ENCODE measurements around the gene BIRC2. TPM values are rescaled to one million over a fixed set of nuclear protein-coding genes. Genes with fewer than 3 reads are reported as not detected.
A peak's percentile ranks its signal among the peaks of the same experiment; 100 is the strongest.

BIRC2 gene
- total and polyA plus RNA-seq, 10 of the 15 experiments (the other 5 are each of a cell fraction or from before 2014, with no cell fraction given), result 13.8 to 75.8 (median 26.5) TPM

- peak; percentile 73 for TF ChIP-seq PBX3 (IDR thresholded peaks at IDR 0.05; ENCODE audit: insufficient replicate concordance, low read depth, low read length)
Observed at GRCh38 chr11:102421261-102421660, 74.2 kb downstream of the BIRC2 start (continued).

GRCh38 chr11:102422817-102423712 is 76.1 kb downstream of the BIRC2 start:
- peaks cover 3% of the 10 kb centered on the region; the same call in 2 of the 3 replicates for H3K9me3 ChIP-seq (replicated peaks; ENCODE audit: control insufficient read depth, insufficient read depth, low read length)
- ChIA-PET RAD21 (ENCODE audit: unreplicated experiment) (interaction anchor here (0.9 to 3.6 kb wide), 8 partner anchors 9 to 190 kb away, joined by 3 to 22 read pairs (median 6); no protein-coding TSS in a partner anchor), CTCF (interaction anchor here (0.6 to 3.3 kb wide), 17 partner anchors 9 to 244 kb away, joined by 3 to 18 read pairs (median 5); no protein-coding TSS in a partner anchor), POLR2A (interaction anchor here (0.6 to 2.4 kb wide), 4 partner anchors 10 to 33 kb away, joined by 3 to 9 read pairs (median 5); no protein-coding TSS in a partner anchor), SMC1A (ENCODE audit: uncharacterized antibody, unreplicated experiment) (interaction anchor here (0.8 to 2.9 kb wide), 17 partner anchors 12 to 189 kb away, joined by 3 to 15 read pairs (median 4); no protein-coding TSS in a partner anchor)
- H3K27me3 ChIP-seq (replicated peaks in 1 of 2; ENCODE audit: control insufficient read depth in 2 of 2, insufficient read depth in 2 of 2, low read length in 1 of 2), result no peaks in the 10 kb centered on the region
- H3K4me2 ChIP-seq (ENCODE audit: control insufficient read depth, insufficient read depth), result no peak overlapping the region
- no peak for DNase-seq (ENCODE audit: low read depth, low spot score)
- intact Hi-C loops (cut with micrococcal nuclease; ENCODE audit: unreplicated experiment), result no loop called here
- 69% methylated on average over 4 of the region's 4 CpGs for WGBS (ENCODE audit: insufficient coverage, insufficient replicate concordance, low lambda C conversion rate, missing lambda C conversion rate)
- H3K4me1 ChIP-seq (ENCODE audit: control insufficient read depth, insufficient read depth, low read length), result peaks cover 4% of the 10 kb centered on the region; the same call in 1 of the 2 replicates
- no TSS peak for BruUV-seq (replicated peaks)
- no peak overlapping the region for H2AFZ ChIP-seq (ENCODE audit: control insufficient read depth, low read depth, low read length)
- in situ Hi-C loops (cut with MboI), result no loop called here
- H3K4me3 ChIP-seq, result no peak overlapping the region
- H3K36me3 ChIP-seq (ENCODE audit: control insufficient read depth in 2 of 2, insufficient read depth in 2 of 2, low read length in 1 of 2), result peaks cover 0 to 2% of the 10 kb centered on the region in 2 experiments; a peak in 1 of 4 replicates
- H3K27ac ChIP-seq (ENCODE audit: control insufficient read depth, insufficient read depth), result no peak overlapping the region
- ATAC-seq, result no peak; the same call in 1 of the 3 replicates
- no peak for FAIRE-seq
- H3K9ac ChIP-seq (ENCODE audit: control insufficient read depth, insufficient read depth, low read length), result no peak overlapping the region
- H4K20me1 ChIP-seq (ENCODE audit: control insufficient read depth, insufficient read depth), result no peaks in the 10 kb centered on the region
- TF ChIP-seq PKNOX1 (IDR thresholded peaks at IDR 0.05), result no peak
- peaks cover 19% of the 10 kb centered on the region for H3K79me2 ChIP-seq (ENCODE audit: control insufficient read depth, insufficient read depth, low read length)

Data from GM12878 (cell line).